Neuronal stem cell (in vitro differentiated cells): ENCODE measurements around the gene TFDP3.

Experiments
- DNase-seq: peaks from one replicate; pipeline ENCODE4 v3.0.0-alpha.2; 2013; ENCODE audit warnings: low spot score
- H2AFZ ChIP-seq: one replicate; pipeline ENCODE4 v1.6.1; 2013; ENCODE audit warnings: mild to moderate bottlenecking, low read length, inconsistent platforms
- H2AK5ac ChIP-seq: 2 replicates; pipeline ENCODE4 v1.6.1; 2013; ENCODE audit warnings: low read depth, mild to moderate bottlenecking, inconsistent platforms, low read length, moderate library complexity, mixed read lengths
- H2BK120ac ChIP-seq: 2 replicates; pipeline ENCODE4 v1.6.1; 2013; ENCODE audit warnings: low read depth, mild to moderate bottlenecking, inconsistent platforms, low read length, moderate library complexity, mixed read lengths
- H2BK12ac ChIP-seq: one replicate; pipeline ENCODE4 v1.6.1; 2013; ENCODE audit warnings: low read length, inconsistent platforms
- H2BK15ac ChIP-seq: 2 replicates; pipeline ENCODE4 v1.6.1; 2013; ENCODE audit warnings: mild to moderate bottlenecking, low read length, inconsistent platforms, mixed read lengths
- H2BK5ac ChIP-seq: one replicate; pipeline ENCODE4 v1.6.1; 2013; ENCODE audit warnings: inconsistent platforms, mild to moderate bottlenecking, low read length, moderate library complexity
- H3K14ac ChIP-seq: one replicate; pipeline ENCODE4 v1.6.1; 2013; ENCODE audit warnings: low read length, inconsistent platforms
- H3K18ac ChIP-seq: 2 replicates; pipeline ENCODE4 v1.6.1; 2013; ENCODE audit warnings: low read length, inconsistent platforms
- H3K23ac ChIP-seq: 2 replicates; pipeline ENCODE4 v1.6.1; 2013; ENCODE audit warnings: low read depth, mild to moderate bottlenecking, mixed read lengths, low read length, inconsistent platforms; ENCODE audit not compliant: poor library complexity
- H3K27ac ChIP-seq: replicated peaks from 3 replicates; pipeline ENCODE4 v1.5.1; 2013; ENCODE audit warnings: low read length, inconsistent platforms
- H3K27me3 ChIP-seq, 3 experiments: 2 replicates each; pipeline ENCODE4 v1.6.1; 2013; ENCODE audit warnings: low read length in 3 of 3, mild to moderate bottlenecking in 2 of 3, inconsistent platforms in 1 of 3, low read depth in 1 of 3, mixed read lengths in 1 of 3, moderate library complexity in 1 of 3; ENCODE audit not compliant: control insufficient read depth in 3 of 3, insufficient read depth in 3 of 3
- H3K36me3 ChIP-seq, 2 donors: replicated peaks in 1 of 2; 2 replicates each; pipeline ENCODE4 v1.6.1; 2013; ENCODE audit warnings: low read length in 2 of 2; ENCODE audit not compliant: control insufficient read depth in 2 of 2, insufficient read depth in 2 of 2
- H3K4ac ChIP-seq: 2 replicates; pipeline ENCODE4 v1.6.1; 2013; ENCODE audit warnings: inconsistent platforms, mild to moderate bottlenecking, low read length, moderate library complexity
- H3K4me1 ChIP-seq, 2 donors: 1 replicate in 1 of 2; 2 replicates in 1 of 2; pipeline ENCODE4 v1.6.1; 2013; ENCODE audit warnings: low read length in 2 of 2, low read depth in 1 of 2; ENCODE audit not compliant: control insufficient read depth in 2 of 2, insufficient read depth in 1 of 2
- H3K4me2 ChIP-seq: one replicate; pipeline ENCODE4 v1.6.1; 2013; ENCODE audit warnings: mild to moderate bottlenecking, low read length, inconsistent platforms; ENCODE audit not compliant: insufficient read depth, poor library complexity, severe bottlenecking
- H3K4me3 ChIP-seq, 2 donors: 2 replicates each; pipeline ENCODE4 v1.5.1; 2013; ENCODE audit warnings: low read length in 2 of 2, mild to moderate bottlenecking in 2 of 2, inconsistent platforms in 1 of 2, moderate library complexity in 1 of 2
- H3K79me1 ChIP-seq: one replicate; pipeline ENCODE4 v1.6.1; 2013; ENCODE audit warnings: low read depth, mild to moderate bottlenecking, inconsistent platforms, low read length, moderate library complexity
- H3K9ac ChIP-seq: one replicate; pipeline ENCODE4 v1.6.1; 2013; ENCODE audit warnings: mild to moderate bottlenecking, low read depth, low read length, inconsistent platforms; ENCODE audit not compliant: poor library complexity
- H3K9me3 ChIP-seq, 2 donors: replicated peaks in 1 of 2; 2 replicates each; pipeline versions ENCODE3 to v1.6.1; 2013; ENCODE audit warnings: low read length in 2 of 2, mild to moderate bottlenecking in 2 of 2, inconsistent platforms in 1 of 2, low read depth in 1 of 2, mixed read lengths in 1 of 2, moderate library complexity in 1 of 2; ENCODE audit not compliant: control insufficient read depth in 2 of 2, insufficient read depth in 1 of 2
- H4K8ac ChIP-seq: one replicate; pipeline ENCODE4 v1.6.1; 2013; ENCODE audit warnings: low read depth, mild to moderate bottlenecking, inconsistent platforms, low read length, moderate library complexity
- H4K91ac ChIP-seq: one replicate; pipeline ENCODE4 v1.6.1; 2013; ENCODE audit warnings: low read length, low read depth, mild to moderate bottlenecking, inconsistent platforms; ENCODE audit not compliant: poor library complexity
- WGBS, 2 donors: extraction: QIAGEN DNeasy Blood & Tissue Kit; methylation state at CpG; one replicate each; pipeline ENCODE4 v1.1.7; 2013; ENCODE audit warnings: missing lambda C conversion rate in 2 of 2, mixed read lengths in 1 of 2; ENCODE audit not compliant: insufficient read length in 2 of 2, insufficient replicate concordance in 1 of 2; ENCODE audit errors: extremely low coverage in 2 of 2; 5-methylcytosine and 5-hydroxymethylcytosine counted together

The TFDP3 gene

DNA sequence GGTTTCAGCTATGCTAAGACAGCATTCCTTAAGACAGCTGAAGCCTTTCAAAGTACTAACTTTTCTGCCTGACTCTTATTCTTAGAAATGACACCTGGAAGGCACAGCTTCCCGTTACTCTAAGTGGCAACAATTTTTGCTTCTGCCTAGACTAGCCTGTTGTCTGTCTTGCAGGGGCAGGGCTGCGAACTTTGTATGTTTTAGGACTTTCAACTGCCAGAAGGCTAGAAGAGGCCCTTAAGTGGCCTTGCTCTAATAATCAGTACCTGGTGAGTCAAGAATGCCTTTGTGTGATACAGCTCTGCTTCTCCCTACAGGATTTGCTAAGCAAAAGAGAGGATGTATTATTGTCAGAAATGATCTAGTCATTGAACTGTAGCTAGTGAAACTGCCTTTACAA is 30.0 kb upstream of the TFDP3 start:
- Histone ChIP-seq H3K9ac (no peak overlapping the region), H4K8ac (no peak overlapping the region), H3K27me3 (peaks cover 0 to 4% (median 0%) of the 10 kb centered on the region in 3 experiments), H3K79me1 (no peaks in the 10 kb centered on the region), H3K18ac (no peak overlapping the region), H2AK5ac (no peak overlapping the region), H3K4ac (no peak overlapping the region), H3K23ac (no peak overlapping the region), H4K91ac (no peak overlapping the region), H3K4me2 (no peak overlapping the region), H2BK120ac (no peak overlapping the region), H3K4me3 (no peak overlapping the region), H2BK5ac (no peak overlapping the region), H3K27ac (no peak overlapping the region), H3K36me3 (no peaks in the 10 kb centered on the region), H2BK15ac (no peak overlapping the region), H3K14ac (no peak overlapping the region), H3K9me3 (peaks cover 2 to 6% of the 10 kb centered on the region in 2 donors), H2BK12ac (no peak overlapping the region), H3K4me1 (peaks cover 0 to 10% of the 10 kb centered on the region in 2 donors), H2AFZ (no peak overlapping the region)
- DNase-seq, result no peak
- WGBS, 2 donors, result no CpG with 5 or more reads among the region's 2 CpGs

DNA sequence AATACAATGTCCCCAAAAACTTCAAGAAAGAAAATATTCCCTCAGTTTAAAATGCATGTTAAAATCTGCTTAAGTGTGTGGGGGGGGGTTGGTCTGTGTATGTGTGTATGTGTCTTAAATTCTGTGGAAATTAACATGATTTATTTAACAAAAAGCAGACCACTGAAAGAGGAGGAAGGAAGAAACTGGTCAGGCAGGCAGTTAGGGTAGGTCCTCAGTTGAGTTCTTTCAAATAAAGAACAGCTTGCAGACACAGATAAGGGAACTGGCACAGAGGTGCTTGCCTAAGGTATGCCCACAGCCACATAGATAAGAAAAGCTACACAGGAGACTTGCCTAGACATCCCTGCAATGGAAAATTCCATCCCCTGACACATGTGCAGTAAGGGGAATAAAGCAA is 28.8 kb upstream of the TFDP3 start:
- Histone ChIP-seq H3K18ac (no peak overlapping the region), H3K79me1 (no peaks in the 10 kb centered on the region), H2BK120ac (no peak overlapping the region), H3K9ac (no peak overlapping the region), H3K27ac (no peak overlapping the region), H2BK12ac (no peak overlapping the region), H3K9me3 (peaks cover 2 to 6% of the 10 kb centered on the region in 2 donors), H3K36me3 (no peaks in the 10 kb centered on the region), H2BK15ac (no peak overlapping the region), H4K8ac (no peak overlapping the region), H3K4me1 (peaks cover 0 to 10% of the 10 kb centered on the region in 2 donors), H3K14ac (no peak overlapping the region), H3K4me3 (no peak overlapping the region), H2AFZ (no peak overlapping the region), H4K91ac (no peak overlapping the region), H3K27me3 (peaks cover 0 to 8% (median 0%) of the 10 kb centered on the region in 3 experiments), H2BK5ac (no peak overlapping the region), H3K4me2 (no peak overlapping the region), H3K23ac (no peak overlapping the region), H3K4ac (no peak overlapping the region), H2AK5ac (no peak overlapping the region)
- no peak for DNase-seq

DNA sequence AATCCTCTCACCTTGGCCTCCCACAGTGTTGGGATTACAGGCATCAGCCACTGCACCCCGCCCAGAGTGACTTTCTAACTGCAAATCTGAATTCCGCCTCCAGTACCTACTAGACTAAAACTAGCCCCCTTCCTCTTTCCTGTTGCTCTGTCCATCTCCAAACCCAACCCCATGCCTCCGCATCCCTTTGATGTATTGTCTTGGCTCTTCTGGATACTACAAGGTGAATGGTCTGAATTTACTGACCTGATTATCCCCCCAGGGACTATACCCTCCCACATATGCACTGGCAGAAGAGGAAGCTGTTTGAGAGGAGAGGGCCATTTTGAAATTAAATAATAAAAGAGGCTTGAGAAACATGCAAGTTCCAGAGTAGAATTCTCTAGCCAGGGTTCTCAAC is 17.7 kb upstream of the TFDP3 start:
- Histone ChIP-seq H3K23ac (no peak overlapping the region), H2AFZ (no peak overlapping the region), H2BK120ac (no peak overlapping the region), H3K27ac (no peak overlapping the region), H3K18ac (no peak overlapping the region), H3K4me2 (no peak overlapping the region), H3K14ac (no peak overlapping the region), H3K9me3 (no peaks in the 10 kb centered on the region), H2BK15ac (no peak overlapping the region), H3K27me3 (peaks cover 0 to 20% (median 0%) of the 10 kb centered on the region in 3 experiments), H4K8ac (no peak overlapping the region), H3K36me3 (no peaks in the 10 kb centered on the region), H2BK12ac (no peak overlapping the region), H3K79me1 (no peaks in the 10 kb centered on the region), H3K4me1 (no peaks in the 10 kb centered on the region), H3K4ac (no peak overlapping the region), H2BK5ac (no peak overlapping the region), H3K9ac (no peak overlapping the region), H3K4me3 (no peak overlapping the region), H2AK5ac (no peak overlapping the region), H4K91ac (no peak overlapping the region)
- DNase-seq, result no peak
- no CpG with 5 or more reads among the region's 3 CpGs for WGBS, 2 donors

DNA sequence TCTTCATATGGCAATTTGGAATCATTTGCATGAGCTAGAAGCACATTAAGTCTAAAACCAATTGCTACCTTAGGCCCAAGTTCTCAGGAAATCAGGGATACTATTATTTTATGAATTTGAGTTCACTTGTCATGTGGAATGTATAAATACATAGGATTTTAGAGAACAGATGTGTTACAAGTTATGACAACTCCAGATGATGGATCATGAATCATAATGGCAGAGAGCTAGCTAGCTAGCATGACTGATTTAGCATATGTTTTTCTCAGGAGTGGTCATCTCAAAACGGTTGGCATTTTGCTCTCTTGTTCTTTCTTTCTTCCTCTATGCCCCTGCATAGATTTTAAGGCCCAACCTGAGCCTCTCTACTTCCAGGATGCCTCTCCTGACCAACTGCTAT is 14.2 kb upstream of the TFDP3 start:
- Histone ChIP-seq H3K36me3 (no peaks in the 10 kb centered on the region), H3K14ac (no peak overlapping the region), H3K27me3 (peaks cover 0 to 18% (median 0%) of the 10 kb centered on the region in 3 experiments), H4K91ac (no peak overlapping the region), H3K9me3 (no peaks in the 10 kb centered on the region), H2BK5ac (no peak overlapping the region), H3K4me2 (no peak overlapping the region), H2AFZ (no peak overlapping the region), H3K4ac (no peak overlapping the region), H3K27ac (no peak overlapping the region), H2BK12ac (no peak overlapping the region), H3K18ac (no peak overlapping the region), H4K8ac (no peak overlapping the region), H2BK120ac (no peak overlapping the region), H3K4me1 (no peaks in the 10 kb centered on the region), H3K4me3 (no peak overlapping the region), H2AK5ac (no peak overlapping the region), H3K79me1 (no peaks in the 10 kb centered on the region), H3K23ac (no peak overlapping the region), H2BK15ac (no peak overlapping the region), H3K9ac (no peak overlapping the region)
- DNase-seq, result no peak
- WGBS, 2 donors, result no CpG with 5 or more reads among the region's 1 CpG
